NCI-H1417 (cell line): ENCODE measurements around the gene SPINK14.

Experiments
- DNase-seq, 3 experiments: peaks; one replicate each; lab custom pipeline; 2025; lab: John Stamatoyannopoulos, UW

SPINK14 gene

GRCh38 chr5:148201151-148201550 is 32.8 kb downstream of the SPINK14 start:
- DNase-seq, result no peak

- no peak for DNase-seq
Measured at GRCh38 chr5:148202531-148203203, 34.3 kb downstream of the SPINK14 start, which contains the start of gene SPINK6. Gene SPINK6 (plus strand): TSS chr5:148203042. CDS start chr5:148203097, 55 bp downstream.

DNA sequence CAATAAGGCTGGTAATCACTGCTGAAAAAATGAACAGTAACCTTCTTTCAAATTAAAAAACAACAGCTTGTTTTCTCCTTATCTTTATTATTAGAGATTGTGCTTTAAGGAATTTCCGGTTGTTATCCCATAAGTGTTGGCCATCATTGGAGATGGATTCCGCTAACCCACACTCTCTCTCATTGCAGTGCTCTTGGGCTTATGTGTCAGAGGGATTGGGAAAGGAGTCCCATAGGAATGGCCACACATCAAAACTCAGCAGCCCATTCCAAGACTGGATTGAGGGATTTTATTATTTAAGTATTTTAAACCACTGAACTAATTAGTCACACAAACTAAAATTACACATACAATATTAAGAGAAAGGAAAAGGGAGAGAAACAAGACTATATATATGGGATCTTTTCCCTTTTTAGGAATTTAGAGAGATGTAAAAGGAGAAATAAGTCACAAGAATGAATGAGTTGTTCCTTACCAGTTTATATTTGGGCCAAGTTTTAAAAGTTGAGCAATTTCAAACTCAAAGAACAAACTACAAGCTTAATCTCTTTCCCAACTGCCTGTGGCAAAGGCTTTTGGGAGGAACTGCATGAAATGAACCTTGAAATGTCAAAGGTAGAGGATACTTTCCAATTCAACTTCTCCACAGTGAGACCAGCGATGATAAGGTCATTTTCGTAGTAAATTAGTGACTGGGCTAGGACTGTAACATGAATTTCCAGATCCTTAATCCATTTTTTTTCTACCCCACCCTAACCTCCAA is 36.9 kb downstream of the SPINK14 start:
- DNase-seq, result no peak

- DNase-seq, result no peak
Measured at GRCh38 chr5:148205865-148206264, 37.5 kb downstream of the SPINK14 start.

DNA sequence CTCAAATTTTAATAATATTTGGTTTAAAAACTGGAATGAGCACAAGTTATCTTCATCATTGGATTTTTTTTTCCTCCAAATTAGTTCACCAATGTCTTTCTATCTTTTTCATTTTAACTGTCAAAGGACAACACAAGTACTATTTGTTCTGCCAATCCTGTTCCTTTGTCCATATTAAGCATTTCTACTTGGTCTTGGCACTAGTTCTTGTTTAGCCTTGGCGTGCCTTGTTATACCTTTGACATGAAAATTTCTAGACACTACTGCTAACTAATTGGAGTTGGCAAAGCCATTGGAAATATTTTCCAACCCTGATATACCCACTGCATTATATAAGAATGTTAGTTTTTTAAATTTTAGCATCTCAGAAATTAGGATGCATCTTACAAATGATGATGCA is 38.3 kb downstream of the SPINK14 start:
- DNase-seq, result no peak

GRCh38 chr5:148208226-148208625 is 39.9 kb downstream of the SPINK14 start:
- DNase-seq, result no peak

- DNase-seq, result peak in 1 of 3 experiments; percentile 44
Measured at GRCh38 chr5:148209151-148209770, 40.9 kb downstream of the SPINK14 start.

- DNase-seq, result no peak
Measured at GRCh38 chr5:148214665-148215185, 46.4 kb downstream of the SPINK14 start.

DNA sequence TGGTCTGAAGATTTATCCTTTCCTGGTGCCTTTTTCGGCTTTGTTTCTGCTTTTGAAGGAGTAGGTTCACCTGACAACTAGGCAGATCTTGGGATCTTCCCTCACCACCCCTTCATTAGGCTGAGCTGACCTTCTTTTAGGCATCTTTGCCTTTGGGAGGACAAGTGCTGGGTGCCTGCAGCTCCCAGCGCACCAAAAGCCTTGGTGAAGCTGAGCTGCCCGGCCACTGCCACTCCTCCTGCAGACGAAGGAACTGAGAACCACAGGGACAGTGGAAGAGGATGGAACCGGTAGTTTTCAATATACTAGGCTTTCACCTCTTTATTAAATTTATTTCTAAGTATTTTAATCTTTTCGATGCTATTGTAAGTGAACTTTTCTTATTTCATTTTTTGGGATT is 53.2 kb downstream of the SPINK14 start:
- DNase-seq, result no peak

GRCh38 chr5:148224117-148224742 is 55.9 kb downstream of the SPINK14 start:
- DNase-seq, result no peak
